OCI-LY3 (cell line): ENCODE results near the gene ZNF865.

Experiments used
- H2AFZ ChIP-seq: fragments of 200-600, 300-600 bp; shearing (Covaris generic); 2 replicates; pipeline ENCODE4 v1.6.0; 2014; ENCODE audit warnings: antibody characterized with exemption, low read depth, low read length
- H3K27ac ChIP-seq: fragments of 200-600, 300-600 bp; sonication (generic); 2 replicates; pipeline ENCODE4 v1.5.1; 2014; ENCODE audit warnings: mild to moderate bottlenecking, low read length, moderate library complexity, mixed read lengths
- H3K27me3 ChIP-seq: fragments of 200-600, 300-600 bp; sonication (generic); 2 replicates; pipeline ENCODE4 v1.6.1; 2014; ENCODE audit warnings: low read depth, low read length, mixed read lengths
- H3K36me3 ChIP-seq: fragments of 200-600, 300-600 bp; sonication (generic); replicated peaks from 2 replicates; pipeline ENCODE3; 2014; ENCODE audit warnings: low read depth, low read length, mixed read lengths
- H3K4me1 ChIP-seq: fragments of 300-600, 200-600 bp; sonication (generic); 2 replicates; pipeline ENCODE4 v1.6.1; 2014; ENCODE audit warnings: low read length, mixed read lengths
- H3K4me2 ChIP-seq: fragments of 200-600, 300-600 bp; sonication (generic); 2 replicates; pipeline ENCODE4 v1.6.1; 2014; ENCODE audit warnings: low read length, mixed read lengths
- H3K4me3 ChIP-seq: fragments of 300-600, 200-600 bp; sonication (generic); 2 replicates; pipeline ENCODE4 v1.5.1; 2014; ENCODE audit warnings: antibody characterized with exemption, mild to moderate bottlenecking, low read length, moderate library complexity
- H3K79me2 ChIP-seq: fragments of 300-600, 200-600 bp; shearing (Covaris generic); 2 replicates; pipeline ENCODE4 v1.6.1; 2014; ENCODE audit warnings: mild to moderate bottlenecking, low read length, mixed read lengths
- H3K9ac ChIP-seq: fragments of 300-600, 200-600 bp; shearing (Covaris generic); 2 replicates; pipeline ENCODE4 v1.6.0; 2014; ENCODE audit warnings: mild to moderate bottlenecking, low read length, moderate library complexity
- H3K9me3 ChIP-seq: fragments of 200-600, 300-600 bp; shearing (Covaris generic); 2 replicates; pipeline ENCODE4 v1.6.1; 2014; ENCODE audit warnings: low read length, mixed read lengths; ENCODE audit not compliant: insufficient read depth
- H4K20me1 ChIP-seq: fragments of 200-600, 300-600 bp; sonication (generic); 2 replicates; pipeline ENCODE4 v1.6.1; 2016; ENCODE audit warnings: low read length, mixed read lengths; ENCODE audit not compliant: insufficient read depth
- EZH2phosphoT487 ChIP-seq: fragments of 200-600 bp; shearing (Covaris generic); IDR thresholded peaks from 2 replicates; pipeline ENCODE4 v1.6.1; 2018; ENCODE audit warnings: antibody characterized with exemption, mixed run types, low read depth
- TF ChIP-seq, protein P1 (sequence below): fragments of 200-600, 300-600 bp; sonication (generic); IDR thresholded peaks from 2 replicates; pipeline ENCODE4 v1.5.1; 2014; ENCODE audit warnings: antibody characterized with exemption, low read length, low read depth

Gene ZNF865

DNA sequence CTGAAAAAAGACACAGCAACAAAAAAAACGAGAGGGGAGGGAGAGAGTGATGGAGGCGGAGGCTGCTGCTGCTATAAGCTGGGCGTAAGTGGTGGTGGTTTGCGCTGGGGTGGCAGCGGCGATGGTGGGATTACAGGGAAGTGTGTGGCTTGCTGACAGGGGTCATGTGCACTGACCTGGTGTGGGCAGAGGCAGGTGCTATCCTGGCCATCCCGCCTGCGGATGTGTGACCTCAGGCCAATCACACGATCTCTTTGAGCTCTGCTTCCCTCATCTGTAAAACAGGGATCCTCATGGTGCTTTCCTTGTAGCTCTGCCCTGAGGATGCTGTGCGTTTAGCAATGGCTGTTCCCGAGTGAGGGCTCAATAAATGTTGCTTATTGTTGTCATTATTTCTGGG, 32.1 kb downstream of the ZNF865 start:
- H3K79me2 ChIP-seq, result peaks cover 74% of the 10 kb centered on the region
- H3K4me2 ChIP-seq, result no peak overlapping the region
- no peak overlapping the region for H3K27ac ChIP-seq
- H3K4me3 ChIP-seq, result no peak overlapping the region
- peaks cover 3% of the 10 kb centered on the region for H3K36me3 ChIP-seq
- no peak overlapping the region for H3K9ac ChIP-seq
- H2AFZ ChIP-seq, result no peak overlapping the region
- TF ChIP-seq EZH2phosphoT487, result no peak
- TF ChIP-seq, protein P1, sequence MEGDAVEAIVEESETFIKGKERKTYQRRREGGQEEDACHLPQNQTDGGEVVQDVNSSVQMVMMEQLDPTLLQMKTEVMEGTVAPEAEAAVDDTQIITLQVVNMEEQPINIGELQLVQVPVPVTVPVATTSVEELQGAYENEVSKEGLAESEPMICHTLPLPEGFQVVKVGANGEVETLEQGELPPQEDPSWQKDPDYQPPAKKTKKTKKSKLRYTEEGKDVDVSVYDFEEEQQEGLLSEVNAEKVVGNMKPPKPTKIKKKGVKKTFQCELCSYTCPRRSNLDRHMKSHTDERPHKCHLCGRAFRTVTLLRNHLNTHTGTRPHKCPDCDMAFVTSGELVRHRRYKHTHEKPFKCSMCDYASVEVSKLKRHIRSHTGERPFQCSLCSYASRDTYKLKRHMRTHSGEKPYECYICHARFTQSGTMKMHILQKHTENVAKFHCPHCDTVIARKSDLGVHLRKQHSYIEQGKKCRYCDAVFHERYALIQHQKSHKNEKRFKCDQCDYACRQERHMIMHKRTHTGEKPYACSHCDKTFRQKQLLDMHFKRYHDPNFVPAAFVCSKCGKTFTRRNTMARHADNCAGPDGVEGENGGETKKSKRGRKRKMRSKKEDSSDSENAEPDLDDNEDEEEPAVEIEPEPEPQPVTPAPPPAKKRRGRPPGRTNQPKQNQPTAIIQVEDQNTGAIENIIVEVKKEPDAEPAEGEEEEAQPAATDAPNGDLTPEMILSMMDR, result no peak
- no peaks in the 10 kb centered on the region for H3K9me3 ChIP-seq
- H3K27me3 ChIP-seq, result no peaks in the 10 kb centered on the region
- H3K4me1 ChIP-seq, result peaks cover 26% of the 10 kb centered on the region
- no peaks in the 10 kb centered on the region for H4K20me1 ChIP-seq

DNA sequence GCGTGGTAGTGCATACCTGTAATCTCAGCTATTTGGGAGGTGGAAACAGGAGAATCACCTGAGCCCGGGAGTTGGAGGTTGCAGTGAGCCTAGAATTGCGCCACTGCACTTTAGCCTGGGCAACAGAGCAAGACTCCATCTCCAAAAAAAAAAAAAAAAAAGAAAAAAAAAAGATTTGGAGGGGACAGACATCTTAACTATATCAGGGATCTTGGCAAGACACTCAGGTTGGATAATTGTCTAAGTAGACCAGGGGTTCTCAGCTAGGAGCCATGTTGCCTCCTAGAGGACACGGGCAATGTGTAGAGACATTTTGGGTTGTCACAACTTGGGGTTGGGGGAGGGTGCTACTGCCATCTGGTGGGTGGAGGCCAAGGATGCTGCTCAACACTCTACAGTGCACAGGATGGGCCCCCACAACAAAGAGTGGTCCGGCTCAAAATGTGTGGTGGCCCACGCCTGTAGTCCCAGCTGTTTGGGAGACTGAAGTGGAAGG, 33.5 kb downstream of the ZNF865 start:
- Histone ChIP-seq H3K4me3 (peak overlapping the region; percentile 22; the same call in 1 of the 2 replicates), H3K79me2 (peaks cover 87% of the 10 kb centered on the region), H2AFZ (no peak overlapping the region), H3K4me1 (peaks cover 27% of the 10 kb centered on the region), H3K9me3 (no peaks in the 10 kb centered on the region), H3K27ac (0 out of 2 replicates have a peak overlapping the region, but pooled peaks have one; percentile 19), H3K27me3 (no peaks in the 10 kb centered on the region), H3K4me2 (peak overlapping the region; percentile 23), H3K36me3 (peaks cover 3% of the 10 kb centered on the region), H3K9ac (no peak overlapping the region), H4K20me1 (no peaks in the 10 kb centered on the region)
- TF ChIP-seq, protein P1, result peak; percentile 68
- no peak for TF ChIP-seq EZH2phosphoT487

DNA sequence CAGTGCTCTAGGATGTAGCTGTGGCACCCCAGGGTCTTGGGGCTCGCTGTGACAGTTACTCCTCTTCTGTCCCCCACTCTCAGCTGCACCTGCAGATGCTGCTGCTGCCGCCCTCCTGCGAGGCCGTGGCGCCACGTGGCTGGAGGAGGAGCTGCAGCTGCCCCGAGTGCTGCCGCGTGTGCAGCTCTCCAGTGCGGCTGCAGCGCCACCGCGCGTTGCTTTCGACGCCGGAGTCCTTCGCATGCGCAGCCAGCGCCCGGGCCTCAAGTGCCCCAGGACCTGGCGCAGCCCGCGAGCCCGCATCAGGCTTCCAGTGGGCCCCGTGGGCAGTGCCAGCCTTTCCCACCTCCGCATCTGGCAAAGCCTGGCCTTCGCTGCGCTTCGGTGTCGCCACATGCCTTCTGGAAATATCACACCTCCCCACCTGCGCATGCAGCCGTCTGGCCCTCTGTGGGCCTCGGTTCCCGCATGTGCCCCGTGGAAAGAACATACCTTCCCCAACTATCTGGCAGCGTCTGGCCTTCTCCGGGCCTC, 34.7 kb downstream of the ZNF865 start:
- peaks cover 31% of the 10 kb centered on the region for H3K4me1 ChIP-seq
- H3K27me3 ChIP-seq, result no peaks in the 10 kb centered on the region
- no peak overlapping the region for H2AFZ ChIP-seq
- H3K9me3 ChIP-seq, result no peaks in the 10 kb centered on the region
- H3K4me3 ChIP-seq, result peak overlapping the region; percentile 86
- H3K9ac ChIP-seq, result peak overlapping the region; percentile 92
- H3K27ac ChIP-seq, result peak overlapping the region; percentile 84
- no peaks in the 10 kb centered on the region for H4K20me1 ChIP-seq
- peaks cover 8% of the 10 kb centered on the region for H3K36me3 ChIP-seq
- H3K4me2 ChIP-seq, result peak overlapping the region; percentile 84
- peaks cover 92% of the 10 kb centered on the region for H3K79me2 ChIP-seq
- TF ChIP-seq, protein P1, result no peak

DNA sequence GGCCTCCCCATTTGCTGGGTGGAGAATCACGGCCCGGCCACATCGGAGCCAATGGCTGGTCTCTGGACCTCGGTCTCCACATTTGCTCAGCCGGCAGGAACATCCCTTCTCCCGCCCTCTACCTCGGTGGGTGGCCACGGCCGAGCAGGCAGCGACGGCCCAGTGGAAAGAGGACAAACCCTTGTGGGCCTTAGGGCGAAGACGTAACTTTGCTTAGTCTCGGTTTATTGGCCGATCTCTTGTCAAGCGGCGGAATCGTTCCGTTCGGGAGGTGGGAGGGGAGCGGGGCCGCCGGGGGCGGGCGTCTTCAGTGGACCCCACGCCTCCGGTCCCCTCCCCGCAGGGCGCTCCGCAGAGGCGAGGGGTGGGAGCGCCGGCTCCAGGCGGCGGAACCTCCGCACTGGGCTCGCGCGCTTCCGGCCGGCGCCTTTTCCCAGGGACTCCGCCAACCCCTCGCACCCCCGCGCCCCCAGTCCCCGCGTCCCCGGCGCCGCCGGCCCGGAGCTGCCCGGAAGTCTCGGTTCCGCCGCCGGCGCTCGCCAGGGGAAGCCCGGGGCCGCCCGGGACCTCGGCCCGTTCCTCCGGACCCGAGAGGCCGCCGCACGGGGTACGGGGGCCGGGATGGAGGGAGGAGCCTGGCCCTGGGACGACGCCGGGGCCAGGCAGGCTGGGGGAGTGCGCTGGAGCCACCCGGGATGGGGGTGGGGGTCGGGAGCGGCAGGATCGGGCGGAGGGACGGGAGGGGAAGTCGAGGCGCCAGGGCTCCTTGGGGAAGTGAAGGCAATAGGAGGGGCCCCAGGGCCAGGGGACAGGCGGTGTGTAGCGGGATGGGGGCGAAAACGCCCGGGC, 35.4 kb downstream of the ZNF865 start, which contains the start of gene ZNF580:
TSS of gene ZNF580 (plus strand) at position 426 of the 849 bp plus-strand sequence. CDS start 1,507 bp downstream, outside the sequence.
- Histone ChIP-seq H3K9me3 (no peaks in the 10 kb centered on the region), H2AFZ (no peak within 1 kb of the TSS), H3K27ac (peak within 1 kb of the TSS; percentile 84), H3K9ac (peak within 1 kb of the TSS; percentile 92), H3K4me1 (peaks cover 32% of the 10 kb centered on the region), H3K27me3 (no peaks in the 10 kb centered on the region), H4K20me1 (no peaks in the 10 kb centered on the region), H3K4me2 (peak within 1 kb of the TSS; percentile 84), H3K4me3 (peak within 1 kb of the TSS; percentile 86), H3K79me2 (peaks cover 92% of the 10 kb centered on the region), H3K36me3 (peaks cover 13% of the 10 kb centered on the region)
- TF ChIP-seq, protein P1, result no peak
- no peak for TF ChIP-seq EZH2phosphoT487
